Measurements from ENCODE around the gene DDI1.

DDI1 gene

GRCh38 chr11:104078245-104078644 lies 41.8 kb downstream of the DDI1 start:
- no peak for DNase-seq (ENCODE audit: low spot score)

GRCh38 chr11:104078995-104079394 lies 42.6 kb downstream of the DDI1 start:
- no peak for DNase-seq (ENCODE audit: low spot score)

GRCh38 chr11:104086621-104087020 lies 50.2 kb downstream of the DDI1 start:
- no peak for DNase-seq (ENCODE audit: low spot score)

Measured in AG08396 (cell line).